HCT116 (cell line): Measurements from ENCODE around the gene ALLC. TPM values are rescaled to one million over a fixed set of nuclear protein-coding genes. Genes with fewer than 3 reads are reported as not detected.

Source experiments
- ATAC-seq: fragments of 200-7000 bp; cut with Tn5 transposase; 2 replicates; pipeline ENCODE4 v1.9.1; 2020; ENCODE audit warnings: mild to moderate bottlenecking, moderate library complexity
- BruUV-seq: library from RNA; stranded (reverse); fragments of 400-500 nt; replicated peaks from 2 replicates; lab custom pipeline; 2021; lab: Mats Ljungman, UMichigan
- CTCF ChIA-PET: fragments of 300-600 bp; sonication (Branson Sonifier 250); formaldehyde crosslinking; loops from one replicate; lab custom pipeline; 2021; ENCODE audit warnings: antibody characterized with exemption; lab: Charles Lee
- POLR2A ChIA-PET: fragments of 300-600, 350-600 bp; sonication (Branson Sonifier 250); formaldehyde crosslinking; loops from one replicate; lab custom pipeline; 2021; ENCODE audit warnings: antibody characterized with exemption; lab: Charles Lee
- RAD21 ChIA-PET, 2 experiments: fragments of 300-600 bp; sonication (Branson Sonifier 250); formaldehyde crosslinking; loops; one replicate each; lab custom pipeline; 2023; ENCODE audit warnings: low total read pairs in 2 of 2; ENCODE audit not compliant: uncharacterized antibody in 2 of 2, unreplicated experiment in 2 of 2, low non-redundant PET in 1 of 2; lab: Charles Lee
- DNase-seq: peaks from one replicate; pipeline ENCODE4 v3.0.0-alpha.2; 2010; ENCODE audit warnings: low read depth, low spot score
- H2AFZ ChIP-seq: fragments of 200-600 bp; shearing (Covaris generic), sonication (generic); 2 replicates; pipeline ENCODE4 v1.6.1; 2017; ENCODE audit warnings: low read depth, mixed run types, mixed read lengths, antibody characterized with exemption, low read length; ENCODE audit not compliant: poor library complexity, severe bottlenecking
- H3K27ac ChIP-seq: 2 replicates; pipeline ENCODE4 v1.5.1; 2012; ENCODE audit warnings: low read depth, low read length
- H3K27me3 ChIP-seq: fragments of 200-600 bp; sonication (generic); 2 replicates; pipeline ENCODE4 v1.6.1; 2016; ENCODE audit warnings: mixed run types, low read length, mixed read lengths; ENCODE audit not compliant: insufficient read depth
- H3K36me3 ChIP-seq, 2 experiments: fragments of 200-500 bp in 1 of 2; fragments of 200-600 bp in 1 of 2; sonication (Bioruptor generic) in 1 of 2; sonication (generic) in 1 of 2; 2 replicates each; pipeline versions ENCODE4 v1.5.1 to v1.6.1; 2014 to 2016; ENCODE audit warnings: low read length in 2 of 2, inconsistent platforms in 1 of 2, mixed read lengths in 1 of 2, mixed run types in 1 of 2; ENCODE audit not compliant: insufficient read depth in 2 of 2, control insufficient read depth in 1 of 2
- H3K4me1 ChIP-seq, 2 experiments: fragments of 200-600 bp in 1 of 2; sonication (generic) in 1 of 2; 2 replicates each; pipeline versions ENCODE4 v1.5.1 to v1.6.1; 2012 to 2017; ENCODE audit warnings: low read length in 2 of 2, inconsistent platforms in 1 of 2, mild to moderate bottlenecking in 1 of 2, mixed read lengths in 1 of 2, mixed run types in 1 of 2, moderate library complexity in 1 of 2; ENCODE audit not compliant: insufficient read depth in 2 of 2, control insufficient read depth in 1 of 2
- H3K4me2 ChIP-seq: fragments of 200-600 bp; sonication (generic); 2 replicates; pipeline ENCODE4 v1.6.1; 2017; ENCODE audit warnings: mixed run types, low read length, mixed read lengths
- H3K4me3 ChIP-seq, 2 experiments: fragments of 200-600 bp in 1 of 2; sonication (generic) in 1 of 2; replicated peaks in 1 of 2; 2 replicates each; pipeline ENCODE4 v1.5.1; 2011 to 2016; ENCODE audit warnings: low read length in 2 of 2, control low read depth in 1 of 2, low read depth in 1 of 2, mild to moderate bottlenecking in 1 of 2, mixed read lengths in 1 of 2, mixed run types in 1 of 2
- H3K79me2 ChIP-seq: fragments of 200-600 bp; sonication (generic); 2 replicates; pipeline ENCODE4 v1.6.1; 2017; ENCODE audit warnings: mild to moderate bottlenecking, mixed run types, low read length, moderate library complexity, mixed read lengths; ENCODE audit not compliant: insufficient read depth
- H3K9ac ChIP-seq: fragments of 200-600 bp; sonication (generic); 2 replicates; pipeline ENCODE4 v1.6.1; 2016; ENCODE audit warnings: low read length, mixed read lengths
- H3K9me2 ChIP-seq: fragments of 200-600 bp; sonication (generic), shearing (Covaris generic); 2 replicates; pipeline ENCODE4 v1.6.1; 2017; ENCODE audit warnings: mixed run types, mild to moderate bottlenecking, moderate library complexity; ENCODE audit not compliant: insufficient read depth
- H3K9me3 ChIP-seq, 2 experiments: fragments of 200-500 bp in 1 of 2; fragments of 200-600 bp in 1 of 2; sonication (Bioruptor generic) in 1 of 2; sonication (generic) in 1 of 2; 2 replicates each; pipeline ENCODE4 v1.6.1; 2014 to 2017; ENCODE audit warnings: low read length in 2 of 2, mixed read lengths in 2 of 2, inconsistent platforms in 1 of 2, low read depth in 1 of 2, mild to moderate bottlenecking in 1 of 2, mixed run types in 1 of 2, moderate library complexity in 1 of 2; ENCODE audit not compliant: control insufficient read depth in 1 of 2, insufficient read depth in 1 of 2
- H4K20me1 ChIP-seq: fragments of 200-600 bp; sonication (generic), shearing (Covaris generic); 2 replicates; pipeline ENCODE4 v1.6.1; 2017; ENCODE audit warnings: mixed run types, mild to moderate bottlenecking, moderate library complexity; ENCODE audit not compliant: insufficient read depth
- MAX ChIP-seq: IDR thresholded peaks from 2 replicates; pipeline ENCODE4 v1.6.1; 2012
- RAD21 ChIP-seq: IDR thresholded peaks from 2 replicates; pipeline ENCODE4 v1.6.1; 2012; ENCODE audit warnings: low read depth, mild to moderate bottlenecking
- ZBTB33 ChIP-seq: IDR thresholded peaks from 2 replicates; pipeline ENCODE4 v1.6.1; 2011; ENCODE audit warnings: mild to moderate bottlenecking, low read length, moderate library complexity; ENCODE audit not compliant: insufficient replicate concordance; ENCODE audit errors: extremely low read depth
- intact Hi-C: fragments of 100-400 bp; cut with micrococcal nuclease; formaldehyde crosslinking; loops from 2 replicates; pipeline ENCODE4 v1.10.0; 2022
- total RNA-seq: library from RNA; stranded (reverse); gene quantifications from one replicate; pipeline ENCODE4 v1.2.1, GENCODE V29; 2021; ENCODE audit not compliant: unreplicated experiment
- TF ChIP-seq, protein P1 (sequence below): IDR thresholded peaks from 2 replicates; pipeline ENCODE4 v1.6.1; 2012
- TF ChIP-seq, protein P2 (sequence below): IDR thresholded peaks from 2 replicates; pipeline ENCODE4 v1.6.1; 2012; ENCODE audit warnings: low read depth

The ALLC gene
- total RNA-seq, 1 experiment from 2014 or later = not detected

- no peaks in the 10 kb centered on the region for H3K79me2 ChIP-seq
- no peak for TF ChIP-seq RAD21
- TF ChIP-seq MAX = no peak
- TF ChIP-seq, protein P1, sequence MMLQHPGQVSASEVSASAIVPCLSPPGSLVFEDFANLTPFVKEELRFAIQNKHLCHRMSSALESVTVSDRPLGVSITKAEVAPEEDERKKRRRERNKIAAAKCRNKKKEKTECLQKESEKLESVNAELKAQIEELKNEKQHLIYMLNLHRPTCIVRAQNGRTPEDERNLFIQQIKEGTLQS = no peak
- TF ChIP-seq ZBTB33 = no peak
- TF ChIP-seq, protein P2, sequence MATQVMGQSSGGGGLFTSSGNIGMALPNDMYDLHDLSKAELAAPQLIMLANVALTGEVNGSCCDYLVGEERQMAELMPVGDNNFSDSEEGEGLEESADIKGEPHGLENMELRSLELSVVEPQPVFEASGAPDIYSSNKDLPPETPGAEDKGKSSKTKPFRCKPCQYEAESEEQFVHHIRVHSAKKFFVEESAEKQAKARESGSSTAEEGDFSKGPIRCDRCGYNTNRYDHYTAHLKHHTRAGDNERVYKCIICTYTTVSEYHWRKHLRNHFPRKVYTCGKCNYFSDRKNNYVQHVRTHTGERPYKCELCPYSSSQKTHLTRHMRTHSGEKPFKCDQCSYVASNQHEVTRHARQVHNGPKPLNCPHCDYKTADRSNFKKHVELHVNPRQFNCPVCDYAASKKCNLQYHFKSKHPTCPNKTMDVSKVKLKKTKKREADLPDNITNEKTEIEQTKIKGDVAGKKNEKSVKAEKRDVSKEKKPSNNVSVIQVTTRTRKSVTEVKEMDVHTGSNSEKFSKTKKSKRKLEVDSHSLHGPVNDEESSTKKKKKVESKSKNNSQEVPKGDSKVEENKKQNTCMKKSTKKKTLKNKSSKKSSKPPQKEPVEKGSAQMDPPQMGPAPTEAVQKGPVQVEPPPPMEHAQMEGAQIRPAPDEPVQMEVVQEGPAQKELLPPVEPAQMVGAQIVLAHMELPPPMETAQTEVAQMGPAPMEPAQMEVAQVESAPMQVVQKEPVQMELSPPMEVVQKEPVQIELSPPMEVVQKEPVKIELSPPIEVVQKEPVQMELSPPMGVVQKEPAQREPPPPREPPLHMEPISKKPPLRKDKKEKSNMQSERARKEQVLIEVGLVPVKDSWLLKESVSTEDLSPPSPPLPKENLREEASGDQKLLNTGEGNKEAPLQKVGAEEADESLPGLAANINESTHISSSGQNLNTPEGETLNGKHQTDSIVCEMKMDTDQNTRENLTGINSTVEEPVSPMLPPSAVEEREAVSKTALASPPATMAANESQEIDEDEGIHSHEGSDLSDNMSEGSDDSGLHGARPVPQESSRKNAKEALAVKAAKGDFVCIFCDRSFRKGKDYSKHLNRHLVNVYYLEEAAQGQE = no peak
- no peaks in the 10 kb centered on the region for H4K20me1 ChIP-seq
- no peak for DNase-seq
- intact Hi-C loops = no loop called here
- no peak overlapping the region for H3K4me3 ChIP-seq
- H2AFZ ChIP-seq = no peak overlapping the region
- no peak; the same call in 1 of the 2 replicates for ATAC-seq
- ChIA-PET POLR2A (no interaction called here), CTCF (no interaction called here), RAD21 (no interaction called here)
- no peak overlapping the region for H3K27ac ChIP-seq
- H3K27me3 ChIP-seq = peaks cover 25% of the 10 kb centered on the region
- peaks cover 0 to 8% of the 10 kb centered on the region in 2 experiments; a peak in 2 of 4 replicates for H3K4me1 ChIP-seq
- no peaks in the 10 kb centered on the region for H3K36me3 ChIP-seq
- H3K9me3 ChIP-seq = no peaks in the 10 kb centered on the region
- BruUV-seq = no TSS peak
- no peaks in the 10 kb centered on the region for H3K9me2 ChIP-seq
- H3K4me2 ChIP-seq = no peak overlapping the region
- H3K9ac ChIP-seq = no peak overlapping the region
These were observed 89.1 kb downstream of the ALLC start for GRCh38 chr2:3747032-3747654.
